ENCODE results near the gene RPS4Y1. TPM values are rescaled to one million over a fixed set of nuclear protein-coding genes. Genes with fewer than 3 reads are reported as not detected.

Gene RPS4Y1
- total and polyA plus RNA-seq, 4 donors, result 0.08 to 342 (median 0.58) TPM; not detected in 1

GRCh38 chrY:2887955-2888354 lies 46.6 kb downstream of the RPS4Y1 start:
- DNase-seq (no peak), ATAC-seq (ENCODE audit: insufficient read depth, low FRiP score) (no peak)
- TF ChIP-seq CTCF (IDR thresholded peaks at IDR 0.05; ENCODE audit: control extremely low read depth, extremely low read depth), result no peak
- H3K27me3 ChIP-seq (ENCODE audit: control insufficient read depth in 3 of 3, insufficient read depth in 3 of 3, low read length in 2 of 3), result no peaks in the 10 kb centered on the region
- no peak overlapping the region for H3K4me3 ChIP-seq
- no peaks in the 10 kb centered on the region for H3K4me1 ChIP-seq (ENCODE audit: control insufficient read depth in 5 of 5, insufficient read depth in 5 of 5, low read length in 5 of 5)
- no peak overlapping the region for H3K9ac ChIP-seq (ENCODE audit: insufficient read depth in 1 of 2, low read length in 2 of 2)
- H3K36me3 ChIP-seq (ENCODE audit: control insufficient read depth in 4 of 4, insufficient read depth in 4 of 4, low read length in 4 of 4), result no peaks in the 10 kb centered on the region
- WGBS, 2 donors, result 85% methylated on average over 3 of the region's 3 CpGs; no CpG with 5 or more reads in 1 of the 2 donors
- H3K27ac ChIP-seq (ENCODE audit: low read depth in 1 of 2, low read length in 1 of 2), result no peak overlapping the region
- no peaks in the 10 kb centered on the region for H3K9me3 ChIP-seq (ENCODE audit: control insufficient read depth in 4 of 4, insufficient read depth in 3 of 4, low read length in 3 of 4)

GRCh38 chrY:2893471-2893870 lies 52.1 kb downstream of the RPS4Y1 start:
- H3K9ac ChIP-seq (ENCODE audit: insufficient read depth in 1 of 2, low read length in 2 of 2), result no peak overlapping the region
- DNase-seq (no peak), ATAC-seq (ENCODE audit: insufficient read depth, low FRiP score) (no peak)
- 91% methylated on average over 1 of the region's 1 CpG; no CpG with 5 or more reads in 1 of the 2 donors for WGBS, 2 donors
- no peaks in the 10 kb centered on the region for H3K4me1 ChIP-seq (ENCODE audit: control insufficient read depth in 5 of 5, insufficient read depth in 5 of 5, low read length in 5 of 5)
- no peak overlapping the region for H3K27ac ChIP-seq (ENCODE audit: low read depth in 1 of 2, low read length in 1 of 2)
- H3K36me3 ChIP-seq (ENCODE audit: control insufficient read depth in 4 of 4, insufficient read depth in 4 of 4, low read length in 4 of 4), result no peaks in the 10 kb centered on the region
- H3K27me3 ChIP-seq (ENCODE audit: control insufficient read depth in 3 of 3, insufficient read depth in 3 of 3, low read length in 2 of 3), result no peaks in the 10 kb centered on the region
- H3K9me3 ChIP-seq (ENCODE audit: control insufficient read depth in 4 of 4, insufficient read depth in 3 of 4, low read length in 3 of 4), result no peaks in the 10 kb centered on the region
- H3K4me3 ChIP-seq, result no peak overlapping the region
- no peak for TF ChIP-seq CTCF (IDR thresholded peaks at IDR 0.05; ENCODE audit: control extremely low read depth, extremely low read depth)

GRCh38 chrY:2896050-2896449 lies 54.6 kb downstream of the RPS4Y1 start:
- ATAC-seq (ENCODE audit: insufficient read depth, low FRiP score) (no peak), DNase-seq (no peak)
- TF ChIP-seq CTCF (IDR thresholded peaks at IDR 0.05; ENCODE audit: control extremely low read depth, extremely low read depth), result no peak
- Histone ChIP-seq H3K4me3 (no peak overlapping the region), H3K9me3 (ENCODE audit: control insufficient read depth in 4 of 4, insufficient read depth in 3 of 4, low read length in 3 of 4) (no peaks in the 10 kb centered on the region), H3K9ac (ENCODE audit: insufficient read depth in 1 of 2, low read length in 2 of 2) (no peak overlapping the region), H3K36me3 (ENCODE audit: control insufficient read depth in 4 of 4, insufficient read depth in 4 of 4, low read length in 4 of 4) (no peaks in the 10 kb centered on the region), H3K4me1 (ENCODE audit: control insufficient read depth in 5 of 5, insufficient read depth in 5 of 5, low read length in 5 of 5) (no peaks in the 10 kb centered on the region), H3K27me3 (ENCODE audit: control insufficient read depth in 3 of 3, insufficient read depth in 3 of 3, low read length in 2 of 3) (no peaks in the 10 kb centered on the region), H3K27ac (ENCODE audit: low read depth in 1 of 2, low read length in 1 of 2) (no peak overlapping the region)
- WGBS, 2 donors, result 94% methylated on average over 2 of the region's 2 CpGs; no CpG with 5 or more reads in 1 of the 2 donors

- ATAC-seq (ENCODE audit: insufficient read depth, low FRiP score) (no peak), DNase-seq (no peak)
- Histone ChIP-seq H3K9me3 (ENCODE audit: control insufficient read depth in 4 of 4, insufficient read depth in 3 of 4, low read length in 3 of 4) (no peaks in the 10 kb centered on the region), H3K27ac (ENCODE audit: low read depth in 1 of 2, low read length in 1 of 2) (no peak overlapping the region), H3K27me3 (ENCODE audit: control insufficient read depth in 3 of 3, insufficient read depth in 3 of 3, low read length in 2 of 3) (no peaks in the 10 kb centered on the region), H3K36me3 (ENCODE audit: control insufficient read depth in 4 of 4, insufficient read depth in 4 of 4, low read length in 4 of 4) (no peaks in the 10 kb centered on the region), H3K4me1 (ENCODE audit: control insufficient read depth in 5 of 5, insufficient read depth in 5 of 5, low read length in 5 of 5) (no peaks in the 10 kb centered on the region), H3K4me3 (no peak overlapping the region), H3K9ac (ENCODE audit: insufficient read depth in 1 of 2, low read length in 2 of 2) (no peak overlapping the region)
- 74% methylated on average over 1 of the region's 1 CpG; no CpG with 5 or more reads in 1 of the 2 donors for WGBS, 2 donors
- TF ChIP-seq CTCF (IDR thresholded peaks at IDR 0.05; ENCODE audit: control extremely low read depth, extremely low read depth), result no peak
These were observed 66.0 kb downstream of the RPS4Y1 start for GRCh38 chrY:2907356-2907755.
